OCI-LY1 (cell line): ENCODE data around the gene TMEM164.

Source experiments
- EZH2 ChIP-seq: fragments of 200-600 bp; sonication (generic), shearing (Covaris generic); IDR thresholded peaks from 2 replicates; pipeline ENCODE4 v1.8.0; 2017; ENCODE audit warnings: borderline replicate concordance, mixed run types, mild to moderate bottlenecking, antibody characterized with exemption, low read length, moderate library complexity, mixed read lengths
- TF ChIP-seq, protein P1 (sequence below): fragments of 200-600 bp; sonication (generic), shearing (Covaris generic); IDR thresholded peaks from 2 replicates; pipeline ENCODE4 v1.5.1; 2017; ENCODE audit warnings: mild to moderate bottlenecking, antibody characterized with exemption, low read length, moderate library complexity, mixed read lengths

GRCh38 chrX:110155759-110156158, 152.8 kb downstream of the TMEM164 start:
- TF ChIP-seq, protein P1, sequence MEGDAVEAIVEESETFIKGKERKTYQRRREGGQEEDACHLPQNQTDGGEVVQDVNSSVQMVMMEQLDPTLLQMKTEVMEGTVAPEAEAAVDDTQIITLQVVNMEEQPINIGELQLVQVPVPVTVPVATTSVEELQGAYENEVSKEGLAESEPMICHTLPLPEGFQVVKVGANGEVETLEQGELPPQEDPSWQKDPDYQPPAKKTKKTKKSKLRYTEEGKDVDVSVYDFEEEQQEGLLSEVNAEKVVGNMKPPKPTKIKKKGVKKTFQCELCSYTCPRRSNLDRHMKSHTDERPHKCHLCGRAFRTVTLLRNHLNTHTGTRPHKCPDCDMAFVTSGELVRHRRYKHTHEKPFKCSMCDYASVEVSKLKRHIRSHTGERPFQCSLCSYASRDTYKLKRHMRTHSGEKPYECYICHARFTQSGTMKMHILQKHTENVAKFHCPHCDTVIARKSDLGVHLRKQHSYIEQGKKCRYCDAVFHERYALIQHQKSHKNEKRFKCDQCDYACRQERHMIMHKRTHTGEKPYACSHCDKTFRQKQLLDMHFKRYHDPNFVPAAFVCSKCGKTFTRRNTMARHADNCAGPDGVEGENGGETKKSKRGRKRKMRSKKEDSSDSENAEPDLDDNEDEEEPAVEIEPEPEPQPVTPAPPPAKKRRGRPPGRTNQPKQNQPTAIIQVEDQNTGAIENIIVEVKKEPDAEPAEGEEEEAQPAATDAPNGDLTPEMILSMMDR = no peak
- TF ChIP-seq EZH2 = no peak
